Stimulated activated CD8-positive, alpha-beta memory T cell treated with anti-CD3 and anti-CD28 coated beads, Interleukin-15, amount 100 ng/mL, for 48 hours (primary cell): ENCODE data around the gene TAS2R41.

Experiments used
- DNase-seq, 2 donors: peaks; one replicate each; pipeline ENCODE4 v3.0.0-alpha.2; 2020; ENCODE audit warnings: low read depth in 2 of 2

The TAS2R41 gene, protein sequence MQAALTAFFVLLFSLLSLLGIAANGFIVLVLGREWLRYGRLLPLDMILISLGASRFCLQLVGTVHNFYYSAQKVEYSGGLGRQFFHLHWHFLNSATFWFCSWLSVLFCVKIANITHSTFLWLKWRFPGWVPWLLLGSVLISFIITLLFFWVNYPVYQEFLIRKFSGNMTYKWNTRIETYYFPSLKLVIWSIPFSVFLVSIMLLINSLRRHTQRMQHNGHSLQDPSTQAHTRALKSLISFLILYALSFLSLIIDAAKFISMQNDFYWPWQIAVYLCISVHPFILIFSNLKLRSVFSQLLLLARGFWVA

DNA sequence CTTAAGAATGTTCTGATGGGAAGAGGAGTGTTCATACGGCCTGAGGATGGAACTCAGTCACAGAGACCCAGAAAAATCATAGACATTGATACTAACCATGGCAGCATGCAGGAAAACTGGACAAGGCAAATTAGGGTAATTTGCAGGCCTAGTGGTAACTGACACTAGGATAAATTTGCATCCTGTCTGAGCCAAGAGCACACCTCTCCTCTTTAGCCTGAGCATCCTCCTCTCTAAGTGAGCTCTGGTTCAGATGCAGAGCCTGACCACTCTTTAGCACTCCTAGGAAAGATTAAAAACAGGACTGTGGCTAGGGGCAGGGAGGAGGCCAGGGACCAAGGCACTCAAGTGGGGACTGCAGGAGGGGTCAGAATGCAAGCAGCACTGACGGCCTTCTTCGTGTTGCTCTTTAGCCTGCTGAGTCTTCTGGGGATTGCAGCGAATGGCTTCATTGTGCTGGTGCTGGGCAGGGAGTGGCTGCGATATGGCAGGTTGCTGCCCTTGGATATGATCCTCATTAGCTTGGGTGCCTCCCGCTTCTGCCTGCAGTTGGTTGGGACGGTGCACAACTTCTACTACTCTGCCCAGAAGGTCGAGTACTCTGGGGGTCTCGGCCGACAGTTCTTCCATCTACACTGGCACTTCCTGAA is at the start of gene TAS2R41:
Gene TAS2R41 (plus strand): TSS at position 373 of the 650 bp plus-strand sequence. CDS start 0 bp downstream, at position 373.
- DNase-seq: no peak

DNA sequence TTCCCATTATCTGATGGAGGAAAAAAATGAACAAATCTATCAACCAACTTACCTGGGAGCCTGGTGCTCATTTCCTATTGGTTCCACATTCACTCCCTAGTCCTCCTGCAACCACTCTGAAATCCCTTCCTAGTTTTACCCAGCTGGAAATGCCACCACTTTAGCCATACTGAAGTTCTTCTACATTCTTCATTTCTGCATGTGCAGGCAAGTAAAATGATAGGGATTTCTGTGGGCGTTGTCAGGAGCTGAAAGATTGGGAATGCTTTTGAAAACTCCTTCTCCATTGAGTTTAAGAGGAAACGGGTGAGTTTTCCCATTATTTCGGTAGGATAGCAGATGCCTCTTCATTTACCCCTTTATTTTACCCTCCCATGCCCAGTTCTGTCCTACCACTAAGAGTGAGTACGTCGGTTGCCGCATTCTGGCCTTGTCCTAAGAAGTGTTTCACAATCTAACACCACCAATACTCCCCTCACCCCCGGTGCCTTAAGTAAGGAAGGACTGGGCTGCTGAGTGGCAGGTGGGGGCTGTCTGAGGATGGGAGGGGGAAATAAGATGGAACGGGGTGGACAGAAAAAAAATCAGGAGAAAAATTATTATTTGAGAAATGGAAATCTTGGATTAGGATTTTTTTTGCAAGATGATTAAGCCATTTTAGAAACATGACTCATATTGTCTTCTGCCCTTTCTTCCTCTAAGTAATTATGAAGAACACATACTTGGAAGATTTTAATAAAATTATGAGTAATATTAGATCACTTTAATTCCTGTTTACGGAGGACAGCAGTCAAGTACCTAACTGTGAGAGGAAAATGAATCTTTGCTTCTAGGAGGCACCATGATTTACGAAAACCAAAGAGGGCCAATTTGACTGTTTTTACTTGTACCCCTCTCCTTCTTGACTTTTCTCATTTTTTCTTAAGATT is 47.6 kb upstream of the TAS2R41 start:
- no peak for DNase-seq

DNA sequence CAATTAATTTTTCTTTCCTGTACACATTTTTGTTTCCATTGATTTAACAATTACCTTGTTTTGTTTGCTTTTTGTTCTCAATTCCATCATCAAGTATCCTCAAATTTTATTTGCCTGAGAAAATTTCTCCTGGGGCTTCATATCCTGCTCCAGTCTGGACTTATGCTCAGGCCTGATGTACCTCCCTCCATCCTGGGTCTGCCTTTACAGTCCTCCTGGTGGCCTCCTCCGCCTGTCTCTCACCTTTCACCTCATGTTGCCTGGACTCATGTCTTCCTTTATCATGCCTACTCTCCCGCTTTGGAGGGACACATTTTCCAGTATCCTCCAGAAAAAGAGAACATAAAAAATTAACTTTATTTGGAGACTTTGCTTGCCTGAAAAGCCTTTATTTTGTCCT is 46.6 kb upstream of the TAS2R41 start:
- no peak for DNase-seq

DNA sequence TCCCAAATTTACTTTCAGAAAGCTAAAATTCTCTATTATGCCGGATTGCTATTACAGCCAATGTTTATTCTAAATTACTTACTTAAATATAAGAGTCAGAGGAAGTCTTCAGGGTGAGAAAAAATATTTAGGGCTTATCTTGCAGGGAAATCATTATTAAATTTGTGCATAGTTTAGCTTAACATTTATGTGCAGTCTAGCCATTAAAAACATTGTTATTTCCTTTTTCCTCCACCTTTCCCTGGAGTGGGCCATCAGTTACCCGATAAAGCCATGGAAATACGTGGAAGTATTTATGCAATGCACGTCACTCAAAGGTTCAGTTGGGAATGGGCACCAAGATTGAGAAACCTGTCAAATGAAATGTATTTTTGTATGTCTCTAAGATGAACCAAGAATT is 43.9 kb upstream of the TAS2R41 start:
- no peak for DNase-seq

DNA sequence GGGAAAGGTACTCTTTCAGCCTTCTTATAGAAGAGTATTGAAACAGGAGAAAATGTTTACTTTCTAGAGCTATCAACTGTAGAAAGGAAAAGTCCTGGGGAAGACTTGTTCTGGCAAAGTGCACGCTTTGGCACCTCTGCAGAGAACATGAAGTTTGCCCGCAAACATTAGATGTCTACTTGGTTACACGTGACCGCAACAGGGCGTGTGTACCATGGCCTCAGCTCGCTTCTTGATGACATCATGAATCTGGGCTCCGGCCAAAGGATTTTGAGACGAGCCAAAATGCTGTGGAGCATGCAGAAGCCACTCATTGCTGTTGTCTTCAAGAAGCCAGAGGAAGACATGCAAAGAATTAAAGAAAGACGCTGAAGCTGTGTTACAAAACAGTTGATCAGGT is 43.0 kb upstream of the TAS2R41 start:
- DNase-seq: no peak

DNA sequence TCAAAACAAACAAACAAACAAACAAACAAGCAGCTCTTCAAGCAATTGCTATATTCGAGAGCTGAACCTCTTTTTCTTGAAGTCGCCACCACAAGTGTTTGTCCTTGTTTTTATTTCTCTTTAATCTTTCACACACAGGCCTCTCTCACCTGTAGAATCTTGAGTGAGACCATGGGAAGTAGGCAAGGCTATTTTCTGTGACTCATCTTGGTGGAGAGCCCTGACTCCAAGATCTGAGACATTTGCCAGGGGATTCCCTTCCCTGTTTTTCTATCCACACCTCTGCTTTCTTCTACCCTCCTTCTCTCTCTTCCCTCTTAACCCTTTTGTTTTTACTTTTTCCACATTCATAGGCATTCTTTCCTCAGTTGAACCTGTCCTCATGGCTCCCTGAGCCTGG is 42.4 kb upstream of the TAS2R41 start:
- no peak for DNase-seq

DNA sequence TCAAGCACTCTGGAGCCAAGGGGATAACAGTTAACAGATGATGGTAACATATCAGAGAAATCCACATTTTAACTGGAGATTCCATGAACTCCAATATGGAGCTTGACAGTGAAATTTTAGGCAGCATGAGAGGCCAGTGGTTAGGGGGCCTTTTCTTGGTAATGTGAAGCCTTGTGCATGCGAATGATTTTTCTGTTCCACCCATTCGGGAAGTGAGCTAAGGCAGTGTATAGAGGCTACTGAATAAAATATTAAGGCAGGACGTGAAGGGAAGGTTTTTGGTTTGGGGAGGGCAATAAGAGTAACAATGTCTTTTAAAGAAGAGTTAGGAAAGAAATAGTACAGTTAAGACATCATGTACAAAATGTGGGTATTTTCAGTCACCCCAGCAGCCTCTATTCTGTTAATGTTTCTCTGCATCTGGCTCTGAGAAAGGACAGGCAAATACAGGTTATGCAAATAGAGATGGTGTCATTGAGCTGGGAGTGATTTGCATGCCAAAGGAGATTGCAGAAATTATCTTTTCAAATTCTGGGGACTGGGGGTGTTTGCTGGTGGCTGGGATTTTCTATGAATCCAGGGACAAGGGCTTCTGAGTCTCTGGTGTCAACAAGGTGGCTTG is 41.2 kb upstream of the TAS2R41 start:
- no peak for DNase-seq

DNA sequence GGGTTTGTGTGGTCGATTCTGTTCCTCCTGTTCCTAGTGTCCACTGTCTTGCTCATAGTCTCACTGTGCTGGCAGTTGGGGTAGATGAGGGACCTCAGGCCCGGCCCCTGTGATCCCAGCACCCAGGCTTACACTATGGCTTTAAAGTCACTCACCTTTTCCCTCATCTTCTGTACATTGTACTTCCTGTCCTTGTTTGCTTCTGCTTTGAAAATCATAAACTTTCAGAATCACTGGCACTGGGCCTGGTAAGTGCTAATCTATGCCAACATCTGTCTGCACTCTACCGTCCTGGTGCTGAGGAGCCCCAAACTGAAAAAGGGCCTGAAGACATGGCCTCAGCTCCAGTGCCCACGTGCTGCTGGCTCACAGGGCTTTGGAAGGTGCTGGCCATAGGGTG is 40.1 kb upstream of the TAS2R41 start:
- no peak for DNase-seq

DNA sequence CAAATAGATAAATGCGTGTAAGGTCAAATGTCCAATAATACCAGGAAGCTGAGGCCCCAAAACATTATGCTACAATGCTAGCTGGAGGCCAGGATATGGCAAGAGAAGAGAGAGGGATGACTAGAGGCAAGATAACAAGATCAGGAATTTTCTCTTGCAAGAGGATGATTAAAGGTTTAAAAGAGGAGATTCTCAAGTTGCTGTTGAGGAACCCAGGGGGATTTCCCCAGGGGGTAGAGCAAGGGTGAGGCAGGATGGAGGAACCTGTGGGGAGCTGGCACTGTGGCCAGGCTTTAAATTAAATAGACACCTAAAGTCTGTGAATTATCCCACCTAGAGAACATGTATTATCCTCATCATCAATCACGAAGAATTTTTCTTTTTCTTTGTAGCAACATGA is 37.8 kb upstream of the TAS2R41 start:
- DNase-seq: no peak

DNA sequence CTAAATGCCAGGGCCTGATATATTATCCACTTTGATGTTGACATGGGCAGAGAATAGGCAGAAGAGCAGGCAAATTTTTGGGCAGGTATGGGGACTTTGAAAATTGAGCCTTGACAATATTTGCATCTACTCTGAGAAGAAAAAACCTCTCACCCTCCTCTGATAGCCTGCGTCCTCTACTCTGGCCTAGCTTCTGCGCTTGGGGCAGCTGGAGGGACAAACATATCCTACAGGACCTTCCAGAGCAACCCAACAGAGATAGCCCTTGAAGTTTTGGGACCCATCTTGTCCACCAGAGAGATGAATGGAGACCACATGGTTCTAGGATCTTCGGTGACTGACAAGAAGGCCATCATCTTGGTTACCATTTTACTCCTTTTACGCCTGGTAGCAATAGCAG is 34.5 kb upstream of the TAS2R41 start, which contains the start of gene TAS2R60:
Gene TAS2R60 (plus strand): TSS at position 301 of the 400 bp plus-strand sequence. CDS start 0 bp downstream, at position 301.
- no peak for DNase-seq

DNA sequence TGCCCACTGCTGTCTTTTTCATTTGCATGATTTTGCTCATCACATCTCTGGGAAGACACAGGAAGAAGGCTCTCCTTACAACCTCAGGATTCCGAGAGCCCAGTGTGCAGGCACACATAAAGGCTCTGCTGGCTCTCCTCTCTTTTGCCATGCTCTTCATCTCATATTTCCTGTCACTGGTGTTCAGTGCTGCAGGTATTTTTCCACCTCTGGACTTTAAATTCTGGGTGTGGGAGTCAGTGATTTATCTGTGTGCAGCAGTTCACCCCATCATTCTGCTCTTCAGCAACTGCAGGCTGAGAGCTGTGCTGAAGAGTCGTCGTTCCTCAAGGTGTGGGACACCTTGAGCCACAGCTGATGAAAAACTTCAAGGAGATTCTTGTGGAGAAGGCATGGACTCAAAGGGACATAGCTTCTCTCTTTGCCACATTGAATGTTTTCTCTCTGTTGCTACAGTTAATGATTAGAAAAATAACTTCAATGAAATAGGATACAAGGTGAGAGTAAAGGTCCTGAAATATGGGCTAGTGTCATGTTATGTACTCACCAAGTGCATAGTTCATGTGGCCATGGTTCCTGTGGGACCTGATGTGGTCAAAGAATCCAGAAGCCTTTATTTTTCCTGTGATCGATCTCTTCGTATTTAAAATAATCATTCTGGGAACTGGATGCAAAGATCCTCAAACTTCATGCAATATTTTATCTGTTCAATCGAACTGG is 33.5 kb upstream of the TAS2R41 start:
- no peak for DNase-seq

DNA sequence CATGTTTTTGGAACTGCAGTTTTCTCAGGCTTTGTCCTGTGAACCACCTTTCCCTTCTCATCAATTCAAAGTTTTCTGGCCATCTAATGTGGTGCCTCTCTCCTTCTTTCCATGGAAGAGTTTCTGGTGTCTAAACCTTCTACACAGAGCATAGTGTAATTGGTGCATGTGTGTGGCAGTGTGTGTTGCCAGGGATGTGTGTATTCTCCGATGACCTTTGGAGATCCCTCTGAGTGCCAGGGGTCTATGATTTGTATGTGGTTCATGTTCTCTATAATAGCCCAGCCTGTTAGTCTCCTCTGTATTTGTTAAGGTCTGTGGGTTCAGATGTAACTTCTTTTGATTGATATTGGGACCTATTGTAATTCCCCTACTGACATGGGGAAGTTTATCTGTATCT is 32.9 kb upstream of the TAS2R41 start:
- DNase-seq: no peak

DNA sequence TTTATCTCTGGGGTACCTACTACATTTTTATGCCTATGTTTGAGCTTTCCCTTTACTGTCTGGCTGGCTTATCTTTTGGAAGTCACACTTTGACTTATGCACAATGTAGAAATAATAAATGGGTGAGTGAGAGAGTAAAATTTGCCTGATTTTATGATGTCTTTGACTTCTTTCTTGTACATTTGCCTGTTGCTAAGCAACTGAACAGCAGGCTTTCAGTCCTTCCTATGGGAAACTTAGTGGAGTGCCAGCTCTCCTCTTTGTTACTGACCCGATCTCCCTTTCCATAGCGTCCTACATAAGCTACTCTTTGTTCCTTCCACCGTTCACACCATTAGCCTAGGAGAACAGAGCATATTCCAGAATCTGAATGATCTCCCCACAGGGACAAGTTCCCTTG is 30.2 kb upstream of the TAS2R41 start:
- DNase-seq: no peak

DNA sequence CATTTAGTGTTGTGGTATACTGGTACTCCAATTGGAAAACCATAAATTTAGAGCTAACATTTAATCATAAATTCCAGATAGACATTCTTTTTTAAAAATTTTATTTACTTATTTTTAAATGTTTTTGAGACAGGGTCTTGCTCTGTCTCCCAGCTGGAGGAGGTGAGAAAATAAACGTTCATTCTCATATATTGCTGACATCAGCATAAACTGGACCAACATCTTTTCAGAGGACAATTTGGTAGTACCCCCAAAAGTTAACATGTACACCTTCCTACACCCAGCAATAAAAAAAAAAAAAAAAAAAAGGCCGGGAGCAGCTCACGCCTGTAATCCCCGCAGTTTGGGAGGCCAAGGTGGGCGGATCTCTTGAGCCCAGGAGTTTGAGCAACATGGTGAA is 29.2 kb upstream of the TAS2R41 start:
- DNase-seq: no peak

DNA sequence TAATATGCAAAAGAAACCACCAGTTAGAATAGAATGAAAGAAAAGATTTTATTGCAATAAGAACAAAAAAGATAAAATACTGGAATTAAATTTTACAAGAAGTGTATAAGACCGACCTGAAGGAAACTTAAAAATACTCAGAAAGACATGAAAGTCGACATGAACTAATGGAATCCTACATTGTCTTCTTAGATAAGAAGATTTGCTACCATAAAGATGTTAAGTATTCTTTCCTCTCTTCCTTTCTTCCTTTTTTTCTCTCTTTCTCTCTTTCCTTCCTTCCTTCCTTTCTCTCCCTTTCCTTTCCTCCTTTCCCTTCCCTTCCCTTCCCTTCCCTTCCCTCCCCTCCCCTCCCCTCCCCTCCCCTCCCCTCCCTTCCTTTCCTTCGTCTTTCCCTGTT is 27.9 kb upstream of the TAS2R41 start:
- DNase-seq: no peak

DNA sequence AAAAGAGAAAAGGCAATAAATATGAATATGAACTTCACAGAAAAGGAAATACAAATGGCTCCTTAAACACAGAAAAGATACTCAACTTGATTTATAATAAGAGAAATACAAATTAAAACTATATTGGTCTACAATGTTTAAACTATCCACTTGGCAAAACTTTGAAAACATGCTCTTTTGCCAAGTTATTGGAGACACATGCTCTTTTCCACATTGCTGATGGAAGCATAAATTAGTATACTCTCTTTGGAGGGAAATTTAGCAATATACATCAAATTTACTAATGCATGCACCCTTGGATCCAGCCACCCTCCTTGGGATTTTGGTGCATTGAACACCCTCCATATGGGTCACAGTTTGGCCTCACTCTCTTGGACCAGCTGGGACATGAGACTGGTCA is 26.6 kb upstream of the TAS2R41 start:
- DNase-seq: no peak

DNA sequence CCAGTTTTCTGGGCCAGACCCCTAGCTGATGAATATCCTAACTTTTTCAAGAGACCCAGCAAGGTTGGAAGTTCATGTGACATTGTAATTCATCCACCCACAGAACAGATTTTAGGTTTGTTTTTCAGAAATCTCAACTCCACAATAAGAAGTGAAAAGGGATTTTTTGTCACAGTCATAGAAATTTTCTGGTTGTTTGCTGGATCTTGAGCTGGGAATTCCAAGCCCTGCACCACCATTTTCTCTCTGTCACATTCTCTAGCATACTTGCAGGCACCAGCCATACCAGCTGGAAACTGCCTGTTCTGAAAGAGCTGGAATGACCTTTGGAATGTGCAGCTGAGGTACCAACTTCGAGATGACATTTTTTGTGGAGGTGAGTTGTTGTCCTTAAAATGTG is 25.9 kb upstream of the TAS2R41 start:
- DNase-seq: no peak

DNA sequence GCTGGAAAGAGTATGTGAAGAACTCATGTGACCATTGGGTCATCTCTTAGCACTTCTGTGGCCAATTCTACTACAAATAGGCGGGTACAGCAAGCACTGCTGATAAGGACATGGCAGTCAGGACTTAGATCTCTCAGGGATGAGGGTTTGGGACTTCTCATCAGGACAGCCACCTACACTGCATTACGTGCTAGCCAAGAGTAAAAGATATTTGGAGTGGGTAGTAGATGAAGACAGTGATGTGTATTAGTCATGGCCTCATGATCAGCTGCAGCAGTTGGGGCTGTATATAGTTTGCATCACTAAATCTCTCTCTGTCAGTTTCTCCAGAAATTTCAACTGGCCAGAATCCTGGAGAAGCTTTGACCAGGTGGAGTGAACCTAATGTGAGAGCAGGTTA is 25.2 kb upstream of the TAS2R41 start:
- DNase-seq: no peak

DNA sequence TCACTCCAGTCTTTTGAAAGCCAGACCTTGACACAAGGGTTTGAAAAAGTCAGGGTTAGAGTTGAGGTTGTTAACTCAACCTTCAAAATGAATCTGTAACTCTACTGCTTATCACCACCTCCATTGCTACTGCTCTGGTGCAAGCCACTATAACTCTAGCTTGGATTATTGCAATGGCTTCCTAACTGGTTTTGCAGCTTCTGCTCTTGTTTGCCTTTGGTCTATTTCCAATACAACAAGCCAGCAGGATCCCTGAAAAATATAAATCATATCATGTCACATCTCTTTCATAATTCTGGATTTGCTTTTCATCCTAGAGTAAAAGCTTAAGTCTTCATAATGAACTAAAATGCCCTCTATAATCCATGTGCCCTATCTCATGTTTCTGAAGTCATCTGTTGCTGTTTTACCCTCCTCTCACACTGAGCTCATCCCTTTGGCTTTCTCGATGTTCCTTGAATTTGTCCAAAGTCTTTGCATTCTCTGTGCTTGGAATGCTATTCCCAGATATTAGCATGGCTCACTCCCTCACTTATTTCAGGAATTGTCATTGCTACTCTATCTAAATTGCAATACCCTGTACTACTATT is 23.5 kb upstream of the TAS2R41 start:
- no peak for DNase-seq

DNA sequence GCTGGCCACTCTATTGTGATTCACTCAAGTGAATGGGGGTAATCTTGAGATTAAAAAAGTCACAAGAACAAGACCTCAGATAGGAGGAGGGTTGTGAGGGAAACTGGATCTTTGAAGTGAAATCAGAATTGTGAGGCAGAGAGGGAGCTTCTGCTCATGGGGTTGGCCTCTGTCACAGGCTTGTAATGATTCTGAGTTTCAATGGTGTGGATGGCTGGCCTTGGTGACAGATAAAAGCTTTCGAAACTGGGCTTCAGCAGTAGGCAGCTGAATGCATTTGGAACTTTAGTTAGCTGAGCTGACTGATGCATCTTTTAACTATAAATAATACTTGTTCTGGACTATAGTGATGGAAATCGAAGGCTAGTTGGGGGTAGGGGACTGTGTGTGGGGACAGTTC is 22.2 kb upstream of the TAS2R41 start:
- DNase-seq: no peak

DNA sequence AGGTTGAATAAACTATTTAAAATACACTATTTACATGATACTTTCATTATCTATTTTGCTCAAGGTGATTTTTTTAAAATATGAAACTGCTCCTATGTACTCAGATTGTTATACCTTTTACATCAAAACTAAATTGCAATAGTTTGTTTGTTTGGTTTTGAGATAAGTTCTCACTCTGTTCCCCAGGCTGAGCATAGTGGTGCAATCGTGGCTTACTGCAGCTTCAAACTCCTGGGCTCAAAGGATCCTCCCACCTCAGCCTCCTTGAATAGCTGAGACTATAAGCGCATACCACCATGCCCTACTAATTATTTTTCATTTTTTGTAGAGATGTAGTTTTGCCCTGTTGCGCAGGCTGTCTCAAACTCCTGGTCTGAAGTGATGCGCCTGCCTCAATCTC is 21.7 kb upstream of the TAS2R41 start:
- DNase-seq: no peak
